ENCODE measurements around the gene ADSL. TPM values are rescaled to one million over a fixed set of nuclear protein-coding genes. Genes with fewer than 3 reads are reported as not detected.
A peak's percentile ranks its signal among the peaks of the same experiment; 100 is the strongest.

The ADSL gene
- total RNA-seq, 4 donors from 2014 or later, result 81.0 to 101 (median 87.2) TPM

- no peak overlapping the region for H3K4me3 ChIP-seq
- H3K9me3 ChIP-seq, result no peaks in the 10 kb centered on the region
- H3K27me3 ChIP-seq, result no peaks in the 10 kb centered on the region
- H3K36me3 ChIP-seq, result peaks cover 0 to 17% of the 10 kb centered on the region in 2 donors
- TF ChIP-seq, protein P1, sequence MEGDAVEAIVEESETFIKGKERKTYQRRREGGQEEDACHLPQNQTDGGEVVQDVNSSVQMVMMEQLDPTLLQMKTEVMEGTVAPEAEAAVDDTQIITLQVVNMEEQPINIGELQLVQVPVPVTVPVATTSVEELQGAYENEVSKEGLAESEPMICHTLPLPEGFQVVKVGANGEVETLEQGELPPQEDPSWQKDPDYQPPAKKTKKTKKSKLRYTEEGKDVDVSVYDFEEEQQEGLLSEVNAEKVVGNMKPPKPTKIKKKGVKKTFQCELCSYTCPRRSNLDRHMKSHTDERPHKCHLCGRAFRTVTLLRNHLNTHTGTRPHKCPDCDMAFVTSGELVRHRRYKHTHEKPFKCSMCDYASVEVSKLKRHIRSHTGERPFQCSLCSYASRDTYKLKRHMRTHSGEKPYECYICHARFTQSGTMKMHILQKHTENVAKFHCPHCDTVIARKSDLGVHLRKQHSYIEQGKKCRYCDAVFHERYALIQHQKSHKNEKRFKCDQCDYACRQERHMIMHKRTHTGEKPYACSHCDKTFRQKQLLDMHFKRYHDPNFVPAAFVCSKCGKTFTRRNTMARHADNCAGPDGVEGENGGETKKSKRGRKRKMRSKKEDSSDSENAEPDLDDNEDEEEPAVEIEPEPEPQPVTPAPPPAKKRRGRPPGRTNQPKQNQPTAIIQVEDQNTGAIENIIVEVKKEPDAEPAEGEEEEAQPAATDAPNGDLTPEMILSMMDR (IDR thresholded peaks at IDR 0.05), result no peak
- TF ChIP-seq POLR2AphosphoS5 (IDR thresholded peaks at IDR 0.05), result no peak
- TF ChIP-seq EP300 (IDR thresholded peaks at IDR 0.05), result no peak
- TF ChIP-seq POLR2A (IDR thresholded peaks at IDR 0.05), result no peak
- WGBS, 2 donors (ENCODE audit: low coverage in 1 of 2), result 27 to 49% methylated on average over 2 of the region's 2 CpGs
- H3K4me1 ChIP-seq, result peaks cover 0 to 5% (median 0%) of the 10 kb centered on the region in 3 donors
- no peak for ATAC-seq
- no peak overlapping the region for H3K27ac ChIP-seq
Observed at GRCh38 chr22:40335358-40335757, 10.9 kb upstream of the ADSL start.

DNA sequence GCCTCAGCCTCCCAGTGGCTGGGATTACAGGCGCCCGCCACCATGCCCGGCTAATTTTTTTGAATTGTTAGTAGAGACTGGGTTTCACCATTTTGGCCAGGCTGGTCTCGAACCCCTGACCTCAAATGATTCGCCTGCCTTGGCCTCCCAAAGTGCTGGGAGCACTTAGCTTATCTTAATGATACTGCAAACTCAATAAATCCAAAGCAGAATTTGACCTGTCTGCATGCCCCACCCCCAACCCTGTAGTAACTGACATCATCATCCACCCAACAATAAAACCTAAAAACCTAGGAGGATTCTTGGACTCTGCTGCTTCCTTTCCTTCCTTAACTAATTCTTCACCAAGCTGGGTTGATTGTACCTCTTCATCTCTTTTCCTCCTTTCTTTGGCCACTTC, 6.3 kb upstream of the ADSL start:
- Histone ChIP-seq H3K27ac (no peak overlapping the region), H3K9me3 (no peaks in the 10 kb centered on the region), H3K4me3 (no peak overlapping the region), H3K27me3 (no peaks in the 10 kb centered on the region), H3K4me1 (peaks cover 0 to under 1% (median 0%) of the 10 kb centered on the region in 3 donors), H3K36me3 (no peaks in the 10 kb centered on the region)
- no peak for ATAC-seq
- no peak for TF ChIP-seq EP300 (IDR thresholded peaks at IDR 0.05)
- no peak for TF ChIP-seq POLR2AphosphoS5 (IDR thresholded peaks at IDR 0.05)
- no peak for TF ChIP-seq POLR2A (IDR thresholded peaks at IDR 0.05)
- TF ChIP-seq, protein P1 (IDR thresholded peaks at IDR 0.05), result no peak
- 57 to 100% methylated on average over 1 of the region's 5 CpGs for WGBS, 2 donors (ENCODE audit: low coverage in 1 of 2)

DNA sequence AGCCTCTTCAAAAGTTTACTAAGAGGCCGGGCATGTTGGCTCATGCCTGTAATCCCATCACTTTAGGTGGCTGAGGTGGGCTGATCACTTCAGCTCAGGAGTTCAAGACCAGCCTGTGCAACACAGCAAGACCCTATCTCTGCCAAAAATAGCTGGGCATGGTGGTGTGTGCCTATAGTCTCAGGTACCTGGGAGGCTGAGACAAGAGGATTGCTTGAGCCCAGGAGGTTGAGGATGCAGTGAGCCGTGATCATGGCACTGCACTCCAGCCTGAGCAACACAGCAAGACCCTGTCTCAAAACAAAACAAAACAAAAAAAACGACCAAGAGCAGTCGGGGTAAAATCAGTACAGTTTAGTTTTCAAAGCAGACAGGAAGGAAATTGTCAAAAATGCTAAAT, 4.7 kb upstream of the ADSL start:
- Histone ChIP-seq H3K27me3 (no peaks in the 10 kb centered on the region), H3K36me3 (no peaks in the 10 kb centered on the region), H3K4me1 (peaks cover 0 to 9% (median 0%) of the 10 kb centered on the region in 3 donors), H3K9me3 (no peaks in the 10 kb centered on the region), H3K27ac (no peak overlapping the region), H3K4me3 (no peak overlapping the region)
- ATAC-seq, result no peak
- TF ChIP-seq POLR2AphosphoS5 (IDR thresholded peaks at IDR 0.05), result no peak
- TF ChIP-seq POLR2A (IDR thresholded peaks at IDR 0.05), result no peak
- TF ChIP-seq, protein P1 (IDR thresholded peaks at IDR 0.05), result no peak
- no peak for TF ChIP-seq EP300 (IDR thresholded peaks at IDR 0.05)
- WGBS, 2 donors (ENCODE audit: low coverage in 1 of 2), result 26 to 40% methylated on average over 3 of the region's 4 CpGs

DNA sequence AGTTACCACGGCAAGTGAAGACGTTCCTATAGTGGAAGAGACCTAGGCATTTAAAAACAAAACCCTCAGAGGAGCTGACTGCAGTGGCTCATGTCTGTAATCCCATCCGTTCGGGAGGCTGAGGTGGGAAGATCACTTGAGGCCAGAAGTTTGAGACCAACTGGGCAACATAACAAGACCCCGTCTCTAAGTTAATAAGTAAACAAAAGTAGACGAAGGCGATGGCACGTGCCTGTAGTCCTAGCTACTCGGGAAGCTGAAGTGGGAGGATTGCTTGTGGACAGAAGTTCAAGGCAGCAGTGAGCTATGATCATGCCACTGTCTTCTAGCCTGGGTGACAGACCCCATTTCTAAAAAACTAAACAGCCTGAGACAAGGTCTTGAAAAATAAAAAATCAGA, 3.8 kb upstream of the ADSL start:
- Histone ChIP-seq H3K36me3 (no peaks in the 10 kb centered on the region), H3K4me3 (no peak overlapping the region), H3K4me1 (peaks cover 0 to 16% (median 5%) of the 10 kb centered on the region in 3 donors), H3K27ac (no peak overlapping the region), H3K9me3 (no peaks in the 10 kb centered on the region), H3K27me3 (no peaks in the 10 kb centered on the region)
- WGBS, 2 donors (ENCODE audit: low coverage in 1 of 2), result 47 to 67% methylated on average over 4 to 9 of the region's 9 CpGs
- TF ChIP-seq, protein P1 (IDR thresholded peaks at IDR 0.05), result no peak
- TF ChIP-seq EP300 (IDR thresholded peaks at IDR 0.05) (no peak), POLR2A (IDR thresholded peaks at IDR 0.05) (no peak), POLR2AphosphoS5 (IDR thresholded peaks at IDR 0.05) (no peak)
- no peak for ATAC-seq

- 65 to 77% methylated on average over 5 of the region's 6 CpGs for WGBS, 2 donors (ENCODE audit: low coverage in 1 of 2)
- peaks cover 2 to 31% (median 15%) of the 10 kb centered on the region in 3 donors for H3K4me1 ChIP-seq
- TF ChIP-seq, protein P1 (IDR thresholded peaks at IDR 0.05), result no peak
- TF ChIP-seq POLR2A (IDR thresholded peaks at IDR 0.05) (no peak), EP300 (IDR thresholded peaks at IDR 0.05) (no peak), POLR2AphosphoS5 (IDR thresholded peaks at IDR 0.05) (no peak)
- peaks cover 0 to 20% of the 10 kb centered on the region in 2 donors for H3K36me3 ChIP-seq
- H3K4me3 ChIP-seq, result peak overlapping the region; percentile 42 to 77
- H3K9me3 ChIP-seq, result no peaks in the 10 kb centered on the region
- no peak for ATAC-seq
- H3K27me3 ChIP-seq, result no peaks in the 10 kb centered on the region
- H3K27ac ChIP-seq, result peak overlapping the region in 2 of 4 donors; percentile 90 to 91
Observed at GRCh38 chr22:40345271-40345670, 1.0 kb upstream of the ADSL start.
